Stimulated activated CD4-positive, alpha-beta T cell treated with anti-CD3 and anti-CD28 coated beads, Interleukin-2, amount 100 ng/mL, for 4 hours (primary cell): Measurements from ENCODE around the gene STK17A.
A peak's percentile ranks its signal among the peaks of the same experiment; 100 is the strongest.
"Not testable (repeated sequence)": the region's sequence is repeated elsewhere in the genome, so short reads cannot be mapped to it uniquely, and the experiment has no call there.

ENCODE experiments used
- DNase-seq: peaks from one replicate; pipeline ENCODE4 v3.0.0-alpha.2; 2020; ENCODE audit warnings: low read depth

The STK17A gene

DNA sequence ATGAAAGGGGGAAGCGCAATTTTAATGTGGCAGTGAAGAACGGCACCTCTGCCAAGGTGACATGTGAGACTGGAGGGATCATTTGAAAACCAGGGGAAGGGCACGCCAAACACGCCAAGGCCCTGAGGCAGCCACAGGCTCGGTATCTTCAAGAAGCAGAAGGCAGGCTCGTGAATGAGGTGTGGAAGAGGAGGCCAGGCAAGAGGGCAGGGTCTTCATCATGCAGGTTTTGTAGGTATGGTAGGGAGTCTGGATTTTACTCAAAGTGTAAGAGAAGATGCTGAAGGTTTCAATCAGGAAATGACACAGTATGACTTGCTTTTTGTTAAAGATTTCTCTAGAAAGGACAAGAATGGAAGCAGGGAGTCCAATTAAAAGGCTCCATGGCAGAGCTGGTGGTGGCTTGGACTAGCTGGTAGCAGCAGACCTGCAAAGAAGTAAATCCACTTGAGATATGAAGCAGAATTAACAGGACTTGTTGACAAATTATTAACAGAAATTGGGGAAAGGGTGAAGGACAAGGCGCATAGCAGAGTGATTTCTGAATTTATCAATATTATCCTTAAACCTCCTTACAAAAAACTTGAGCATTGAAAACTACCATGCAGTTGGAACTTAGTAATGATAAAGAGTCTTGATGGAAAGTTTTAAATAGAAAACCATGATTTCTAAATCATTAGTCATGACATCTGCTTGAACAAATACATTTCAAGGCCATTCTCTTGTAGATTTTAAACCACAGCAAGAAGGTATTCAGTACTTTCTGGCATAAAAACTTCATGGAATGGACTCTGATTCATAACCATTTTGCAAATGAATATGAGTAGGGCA is 76.0 kb downstream of the STK17A start:
- DNase-seq, result no peak

- DNase-seq, result no peak
Observed at GRCh38 chr7:43659549-43659896, 76.6 kb downstream of the STK17A start.

DNA sequence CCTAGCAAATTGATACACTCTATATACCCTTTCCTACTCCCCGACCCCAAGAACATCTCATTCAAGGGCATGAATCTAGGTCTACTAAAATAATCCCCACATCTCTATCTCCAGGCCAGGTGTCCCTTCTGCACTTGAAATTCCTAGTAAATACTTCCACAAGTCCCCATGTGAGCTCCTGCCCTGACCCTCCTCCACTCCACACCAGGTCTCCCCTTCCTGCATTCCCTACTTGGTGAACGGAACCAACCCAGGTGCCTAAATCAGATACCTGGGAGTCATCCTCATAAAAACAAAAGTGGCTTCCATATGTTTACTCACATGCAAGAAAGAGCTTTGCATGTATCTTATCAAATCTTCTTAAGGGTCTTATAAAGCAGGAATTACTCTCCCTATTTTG is 77.2 kb downstream of the STK17A start:
- no peak for DNase-seq

DNA sequence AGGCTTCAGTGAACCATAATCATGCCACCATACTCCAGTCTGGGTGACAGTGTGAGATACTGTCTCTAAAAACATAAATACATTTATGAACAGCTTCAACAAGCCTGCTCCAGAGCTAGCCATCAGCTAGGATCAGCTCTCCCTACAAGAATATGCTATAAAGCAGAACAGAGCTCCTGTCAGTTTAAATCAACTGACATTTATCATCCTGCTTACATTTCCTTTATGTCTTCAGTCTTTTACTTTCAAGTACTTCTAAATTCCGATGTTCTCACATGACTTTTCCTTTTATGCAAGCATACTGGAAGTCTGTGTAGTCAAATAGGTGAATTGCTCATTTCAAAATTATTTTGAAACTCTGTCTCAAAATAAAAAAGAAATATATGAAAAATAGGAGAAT is 81.8 kb downstream of the STK17A start:
- DNase-seq, result no peak

DNA sequence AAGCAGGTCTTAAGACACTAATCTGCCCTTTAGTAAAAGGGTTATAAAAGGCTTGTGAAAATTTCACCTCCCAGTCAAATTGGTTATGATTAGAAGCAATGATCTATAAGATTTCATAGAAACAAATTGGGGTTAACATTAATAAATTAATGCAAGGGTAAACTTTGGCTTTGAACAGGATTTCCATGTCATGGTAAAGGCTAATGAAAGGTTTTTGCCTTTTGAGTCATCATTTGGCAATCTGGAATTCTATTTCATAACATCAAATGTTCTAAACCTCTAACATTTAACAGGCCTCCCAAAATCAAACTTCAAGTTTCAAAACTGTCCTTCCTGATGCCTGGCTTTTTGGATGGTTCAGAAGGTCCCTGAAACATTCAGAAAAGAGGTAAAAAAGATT is 84.0 kb downstream of the STK17A start:
- no peak for DNase-seq

GRCh38 chr7:43668035-43668434 is 85.1 kb downstream of the STK17A start:
- no peak for DNase-seq

- peak; percentile 74 for DNase-seq
Observed at GRCh38 chr7:43669286-43670081, 86.6 kb downstream of the STK17A start.

DNA sequence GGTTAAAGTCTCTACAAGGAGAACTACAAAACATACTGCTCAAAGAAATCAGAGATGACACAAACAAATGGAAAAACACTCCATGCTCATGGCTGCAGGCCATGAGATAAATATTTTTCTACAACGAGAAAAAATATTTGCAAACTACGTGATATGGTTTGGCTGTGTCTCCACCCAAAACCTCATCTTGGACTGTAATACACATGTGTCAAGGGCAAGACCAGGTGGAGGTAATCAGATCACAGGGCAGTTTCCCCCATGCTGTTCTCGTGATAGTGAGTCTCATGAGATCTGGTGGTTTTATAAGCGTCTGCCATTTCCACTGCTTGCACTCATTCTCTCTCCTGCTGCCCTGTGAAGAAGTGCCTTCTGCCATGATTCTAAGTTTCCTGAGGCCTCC is 88.6 kb downstream of the STK17A start:
- DNase-seq, result no peak

GRCh38 chr7:43673243-43673976 is 90.5 kb downstream of the STK17A start:
- not testable (repeated sequence) for DNase-seq

- DNase-seq, result no peak
Observed at GRCh38 chr7:43674559-43675436, 91.9 kb downstream of the STK17A start.
